PFSK-1 (cell line): ENCODE measurements around the gene SH3GLB1.

Experiments
- FOXP2 ChIP-seq: optimal IDR thresholded peaks from 2 replicates; pipeline ENCODE3; 2011; ENCODE audit warnings: borderline replicate concordance, control low read depth, inconsistent platforms; ENCODE audit not compliant: insufficient read depth; ENCODE audit errors: extremely low read length, extremely low read depth
- POLR2AphosphoS5 ChIP-seq: IDR thresholded peaks from 2 replicates; pipeline ENCODE4 v1.6.1; 2012; ENCODE audit warnings: low read depth, mild to moderate bottlenecking, control low read depth, low read length, moderate library complexity
- REST ChIP-seq, 2 experiments: IDR thresholded peaks; 2 replicates each; pipeline versions ENCODE4 v1.6.1 to v1.8.0; 2011 to 2012; ENCODE audit warnings: low read depth in 2 of 2, low read length in 2 of 2, control low read depth in 1 of 2, inconsistent platforms in 1 of 2, mild to moderate bottlenecking in 1 of 2, moderate library complexity in 1 of 2; ENCODE audit not compliant: insufficient read depth in 1 of 2
- SIN3A ChIP-seq: IDR thresholded peaks from 2 replicates; pipeline ENCODE4 v1.6.1; 2012; ENCODE audit warnings: mild to moderate bottlenecking, low read length, moderate library complexity, borderline replicate concordance; ENCODE audit not compliant: insufficient read depth
- TAF1 ChIP-seq: IDR thresholded peaks from 2 replicates; pipeline ENCODE4 v1.6.1; 2012; ENCODE audit warnings: low read length, control low read depth, borderline replicate concordance; ENCODE audit not compliant: insufficient read depth

SH3GLB1 gene

DNA sequence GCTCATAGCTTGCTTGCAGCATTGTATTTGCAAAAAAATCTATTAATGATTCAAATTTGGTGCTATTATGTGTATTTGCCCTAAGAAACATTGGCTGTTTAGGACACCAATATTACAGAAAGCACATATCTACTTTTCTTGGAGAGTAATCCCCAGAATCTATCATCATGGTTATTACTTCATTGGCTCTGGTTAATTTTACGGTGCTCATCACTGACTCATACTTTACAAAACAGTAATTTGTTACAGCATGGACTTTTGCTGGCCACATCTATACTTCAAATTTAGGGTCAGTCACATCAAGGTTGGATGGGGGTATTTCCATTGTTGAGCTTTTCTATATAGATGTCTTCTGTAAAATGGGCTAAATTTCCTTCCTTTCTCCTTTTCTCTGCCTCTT, 45.7 kb downstream of the SH3GLB1 start:
- TF ChIP-seq POLR2AphosphoS5 (no peak), REST (IDR thresholded peaks at IDR 0.05; ENCODE audit: insufficient read depth in 1 of 2, low read depth in 2 of 2, low read length in 2 of 2) (no peak), FOXP2 (no peak), TAF1 (no peak), SIN3A (no peak)

GRCh38 chr1:86750530-86750929, 46.2 kb downstream of the SH3GLB1 start:
- no peak for TF ChIP-seq POLR2AphosphoS5
- no peak for TF ChIP-seq SIN3A
- no peak for TF ChIP-seq TAF1
- TF ChIP-seq REST (IDR thresholded peaks at IDR 0.05; ENCODE audit: insufficient read depth in 1 of 2, low read depth in 2 of 2, low read length in 2 of 2), result no peak
- no peak for TF ChIP-seq FOXP2

DNA sequence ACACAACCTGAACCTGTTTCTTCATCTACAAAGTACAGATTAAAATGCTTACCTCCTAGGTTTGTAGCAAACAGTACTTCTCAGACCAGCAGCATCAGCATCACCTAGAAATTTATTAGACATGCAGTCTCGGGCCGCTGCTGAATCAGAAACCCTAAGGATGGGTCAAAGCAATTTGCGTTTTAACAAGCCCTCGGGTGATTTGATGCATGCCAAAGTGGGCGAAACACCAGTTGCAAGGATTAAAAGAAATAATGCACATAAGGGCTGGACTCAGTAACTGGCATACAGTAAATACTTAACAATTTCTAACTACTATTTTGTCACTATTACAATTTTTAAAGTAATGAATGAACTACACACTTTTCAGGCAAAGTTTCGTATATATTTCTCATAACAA, 47.5 kb downstream of the SH3GLB1 start:
- no peak for TF ChIP-seq REST (IDR thresholded peaks at IDR 0.05; ENCODE audit: insufficient read depth in 1 of 2, low read depth in 2 of 2, low read length in 2 of 2)
- no peak for TF ChIP-seq POLR2AphosphoS5
- TF ChIP-seq FOXP2, result no peak
- TF ChIP-seq SIN3A, result no peak
- TF ChIP-seq TAF1, result no peak

- TF ChIP-seq FOXP2, result no peak
- no peak for TF ChIP-seq POLR2AphosphoS5
- TF ChIP-seq TAF1, result no peak
- no peak for TF ChIP-seq SIN3A
- TF ChIP-seq REST (IDR thresholded peaks at IDR 0.05; ENCODE audit: insufficient read depth in 1 of 2, low read depth in 2 of 2, low read length in 2 of 2), result no peak
Observed at GRCh38 chr1:86753700-86754099, 49.3 kb downstream of the SH3GLB1 start.

GRCh38 chr1:86754265-86754974, 50.0 kb downstream of the SH3GLB1 start:
- no peak for TF ChIP-seq POLR2AphosphoS5
- TF ChIP-seq TAF1, result no peak
